Activated CD4-positive, CD25-positive, alpha-beta regulatory T cell (primary cell): Measurements from ENCODE around the gene CERS6.
"Not testable (repeated sequence)": the region's sequence is repeated elsewhere in the genome, so short reads cannot be mapped to it uniquely, and the experiment has no call there.

Experiments
- DNase-seq, 4 experiments: peaks; one replicate each; lab custom pipeline; 2025; lab: John Stamatoyannopoulos, UW

CERS6 gene, protein sequence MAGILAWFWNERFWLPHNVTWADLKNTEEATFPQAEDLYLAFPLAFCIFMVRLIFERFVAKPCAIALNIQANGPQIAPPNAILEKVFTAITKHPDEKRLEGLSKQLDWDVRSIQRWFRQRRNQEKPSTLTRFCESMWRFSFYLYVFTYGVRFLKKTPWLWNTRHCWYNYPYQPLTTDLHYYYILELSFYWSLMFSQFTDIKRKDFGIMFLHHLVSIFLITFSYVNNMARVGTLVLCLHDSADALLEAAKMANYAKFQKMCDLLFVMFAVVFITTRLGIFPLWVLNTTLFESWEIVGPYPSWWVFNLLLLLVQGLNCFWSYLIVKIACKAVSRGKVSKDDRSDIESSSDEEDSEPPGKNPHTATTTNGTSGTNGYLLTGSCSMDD

DNA sequence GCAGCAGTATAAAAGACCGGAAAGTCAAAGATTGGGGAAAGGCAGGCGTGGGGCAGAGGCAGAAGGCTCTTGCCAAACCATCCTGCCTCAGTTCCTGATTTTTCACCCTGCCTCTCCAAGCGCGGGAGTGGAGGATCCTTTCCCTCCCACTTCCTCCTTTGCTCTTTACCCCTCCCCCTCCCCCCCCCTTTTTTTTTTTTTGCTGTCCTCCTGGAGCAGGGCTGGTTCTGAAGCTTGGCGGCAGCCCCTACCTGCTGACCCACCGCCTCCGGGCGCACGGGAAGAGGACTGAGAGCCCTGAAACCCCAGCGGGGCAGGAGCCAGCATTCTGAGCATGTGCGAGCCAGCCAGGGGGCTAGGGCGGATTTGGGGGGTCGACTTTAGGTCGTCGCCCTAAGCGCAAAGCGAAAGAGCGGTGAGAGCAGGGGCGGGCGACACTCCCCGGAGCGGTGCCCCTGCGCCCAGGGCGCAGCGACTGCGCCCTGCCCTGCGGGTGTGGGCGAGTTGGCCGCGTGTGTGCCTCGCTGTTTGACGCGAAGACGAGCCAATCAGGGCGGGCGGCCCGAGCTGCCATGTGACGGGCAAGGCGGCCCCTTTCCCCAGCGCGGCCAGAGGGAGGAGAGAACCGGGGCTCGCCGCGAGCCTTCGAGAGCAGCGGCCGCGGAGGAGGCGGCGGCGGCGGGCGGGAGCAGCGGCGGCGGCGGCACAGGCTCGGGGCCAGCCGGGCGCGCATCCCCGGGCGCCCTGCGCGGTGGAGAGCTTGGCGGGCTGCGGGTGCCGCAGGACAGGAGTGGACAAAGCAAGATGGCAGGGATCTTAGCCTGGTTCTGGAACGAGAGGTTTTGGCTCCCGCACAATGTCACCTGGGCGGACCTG, at the start of gene CERS6:
Gene CERS6, plus strand, starts transcription at position 628 of the 876 bp plus-strand sequence. Its CDS starts 177 bp downstream, at position 805.
- DNase-seq, result peak; percentile 10 to 37 (median 26)

DNA sequence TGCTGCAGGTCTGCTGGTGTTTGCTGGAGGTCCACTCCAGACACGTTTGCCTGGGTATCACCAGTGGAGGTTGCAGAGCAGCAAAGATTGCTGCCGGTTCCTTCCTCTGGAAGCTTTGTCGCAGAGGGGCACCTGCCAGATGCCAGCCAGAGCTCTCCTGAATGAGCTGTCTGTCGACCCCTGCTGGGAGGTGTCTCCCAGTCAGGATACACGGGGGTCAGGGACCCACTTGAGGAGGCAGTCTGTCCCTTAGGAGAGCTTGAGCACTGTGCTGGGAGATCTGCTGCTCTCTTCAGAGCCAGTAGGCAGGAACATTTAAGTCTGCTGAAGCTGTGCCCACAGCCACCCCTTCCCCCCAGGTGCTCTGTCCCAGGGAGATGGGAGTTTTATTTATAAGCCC, 43.8 kb upstream of the CERS6 start:
- not testable (repeated sequence) for DNase-seq

DNA sequence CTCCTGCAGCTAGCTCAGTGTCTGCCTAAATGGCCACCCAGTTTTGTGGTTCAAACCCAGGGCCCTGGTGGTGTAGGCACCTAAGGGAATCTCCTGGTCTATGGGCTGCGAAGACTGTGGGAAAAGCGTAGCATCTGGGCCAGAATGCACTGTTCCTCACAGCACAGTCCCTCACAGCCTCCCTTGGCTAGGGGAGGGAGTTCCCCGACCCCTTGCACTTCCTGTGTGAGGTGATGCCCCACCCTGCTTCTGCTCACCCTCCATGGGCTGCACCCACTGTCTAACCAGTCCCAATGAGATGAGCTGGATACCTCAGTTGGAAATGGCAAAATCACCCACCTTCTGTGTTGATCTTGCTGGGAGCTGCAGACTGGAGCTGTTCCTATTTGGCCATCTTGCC, 43.0 kb upstream of the CERS6 start:
- not testable (repeated sequence) for DNase-seq

DNA sequence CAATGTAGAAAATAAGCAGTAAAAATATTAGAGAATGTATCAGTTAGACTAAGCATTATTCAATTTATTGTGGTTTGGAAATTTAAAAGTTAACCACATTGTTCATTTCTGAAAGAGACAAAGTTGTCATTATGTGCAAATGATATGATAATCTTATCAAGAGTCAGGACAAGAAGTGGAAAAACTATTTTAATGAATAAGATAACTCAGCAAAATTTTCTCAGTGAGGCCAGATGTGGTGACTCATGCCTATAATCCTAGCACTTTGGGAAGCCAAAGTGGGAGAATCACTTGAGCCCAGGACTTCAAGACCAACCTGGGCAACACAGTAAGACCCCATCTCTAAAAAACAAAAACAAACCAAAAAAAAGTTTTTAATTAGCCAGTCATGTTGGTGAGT, 39.5 kb upstream of the CERS6 start:
- DNase-seq, result no peak

DNA sequence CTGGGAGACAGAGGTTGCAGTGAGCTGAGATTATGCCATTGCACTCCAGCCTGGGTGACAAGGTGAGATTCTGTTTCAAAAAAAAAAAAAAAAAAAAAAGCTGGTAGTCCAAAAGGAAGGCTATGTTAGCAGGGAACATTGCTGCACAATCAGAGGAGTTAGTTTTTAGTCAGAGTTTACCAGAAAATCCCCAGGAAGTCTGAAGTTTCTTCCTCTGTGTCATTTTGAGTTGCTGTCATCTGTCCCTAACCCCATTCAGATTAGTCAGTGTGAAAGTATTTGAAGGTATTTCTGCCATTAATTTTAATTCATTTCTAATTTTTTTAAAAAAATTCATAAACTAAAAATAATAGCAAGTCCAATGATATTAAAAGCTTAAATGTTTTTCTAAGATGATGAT, 33.5 kb upstream of the CERS6 start:
- DNase-seq, result no peak

DNA sequence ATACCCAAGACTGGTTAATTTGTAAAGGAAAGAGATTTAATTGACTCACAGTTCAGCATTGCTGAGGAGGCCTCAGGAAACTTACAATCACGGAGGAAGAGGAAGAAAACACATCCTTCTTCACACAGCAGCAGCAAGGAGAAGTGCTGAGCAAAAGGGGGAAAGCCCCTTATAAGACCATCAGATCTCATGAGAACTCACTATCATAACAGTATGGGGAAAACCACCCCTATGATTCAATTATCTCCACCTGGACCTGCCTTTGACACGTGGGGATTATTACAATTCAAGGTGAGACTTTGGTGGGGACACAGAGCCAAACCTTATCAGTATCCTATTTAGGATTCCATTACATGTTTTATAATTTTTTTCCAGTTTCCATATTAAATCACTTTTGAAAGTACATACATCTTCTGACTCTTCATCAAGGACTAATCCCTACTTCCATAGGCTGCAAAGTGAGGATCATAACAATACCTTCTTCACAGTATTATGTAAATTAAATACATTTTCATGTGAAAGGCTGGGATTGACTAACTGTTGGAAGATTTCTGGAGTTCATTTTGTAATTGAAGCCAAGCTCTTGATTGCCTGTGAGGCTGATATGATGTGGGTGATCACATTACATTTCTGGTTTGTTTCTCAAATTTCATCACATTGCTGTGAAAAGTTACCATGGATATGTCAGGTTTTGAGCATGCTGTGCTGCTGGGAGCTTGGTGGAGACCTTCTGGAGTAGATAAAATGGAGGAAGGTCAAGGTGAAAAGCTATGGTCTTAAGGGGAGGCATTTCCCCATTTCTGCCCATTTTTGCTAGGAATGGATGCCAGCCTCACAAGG, 31.7 kb upstream of the CERS6 start:
- no peak for DNase-seq

DNA sequence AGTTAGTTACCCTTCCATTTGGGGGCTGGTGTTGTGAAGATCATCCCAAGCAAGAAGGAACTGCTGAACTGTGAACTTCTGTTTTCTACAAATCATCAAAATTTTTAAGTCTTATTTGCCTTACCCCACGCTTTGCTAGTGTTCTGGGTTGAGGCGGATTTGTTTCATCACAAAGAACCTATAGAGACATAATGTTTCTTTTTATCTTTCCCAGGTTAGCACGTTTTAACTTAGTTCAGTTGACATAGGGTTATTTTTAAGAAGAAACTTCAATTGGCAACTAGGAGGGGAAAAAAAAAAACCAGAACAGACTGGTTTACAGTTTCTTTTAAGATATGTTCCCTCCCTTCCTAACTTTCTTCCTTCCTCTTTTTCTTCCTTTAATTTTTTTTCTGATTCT, 31.1 kb upstream of the CERS6 start:
- DNase-seq, result no peak

DNA sequence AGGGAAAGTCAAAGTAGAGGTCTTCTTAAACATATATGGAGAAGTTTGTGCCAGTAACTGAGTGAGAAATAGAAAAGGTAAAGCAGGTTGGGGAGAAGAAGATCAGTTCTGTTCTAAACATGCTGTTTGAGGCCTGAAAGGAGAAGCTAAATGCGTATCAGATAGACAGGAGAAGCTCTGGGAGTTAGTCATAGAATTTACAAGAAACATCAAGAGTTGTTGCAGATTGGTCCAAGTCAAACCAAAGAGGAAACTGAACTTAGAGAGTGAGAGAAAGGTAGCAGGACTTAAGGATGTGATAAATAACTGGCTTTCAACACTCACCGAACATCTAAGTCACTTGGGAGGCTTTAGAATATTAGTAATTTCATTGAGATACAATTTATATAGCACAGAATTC, 29.2 kb upstream of the CERS6 start:
- DNase-seq, result no peak

DNA sequence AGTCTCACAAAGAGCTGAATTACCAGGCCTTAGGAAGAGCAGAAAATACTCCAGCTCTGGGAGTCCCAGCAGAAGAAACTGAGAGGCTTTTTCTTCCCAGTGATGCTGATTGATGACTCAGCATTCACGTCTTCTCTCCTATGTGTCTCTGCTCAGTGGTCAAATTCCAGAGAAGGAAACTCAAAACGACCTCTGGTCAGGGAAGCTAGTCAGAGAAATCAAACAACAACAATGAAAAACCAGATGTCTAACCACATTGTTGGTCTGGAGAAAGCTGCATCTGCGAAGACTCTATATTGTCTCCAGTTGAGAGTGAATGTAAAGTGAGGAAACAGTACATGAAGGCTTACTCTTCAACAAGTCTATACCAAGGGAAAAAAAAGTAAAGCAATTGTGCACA, 28.6 kb upstream of the CERS6 start:
- no peak for DNase-seq

DNA sequence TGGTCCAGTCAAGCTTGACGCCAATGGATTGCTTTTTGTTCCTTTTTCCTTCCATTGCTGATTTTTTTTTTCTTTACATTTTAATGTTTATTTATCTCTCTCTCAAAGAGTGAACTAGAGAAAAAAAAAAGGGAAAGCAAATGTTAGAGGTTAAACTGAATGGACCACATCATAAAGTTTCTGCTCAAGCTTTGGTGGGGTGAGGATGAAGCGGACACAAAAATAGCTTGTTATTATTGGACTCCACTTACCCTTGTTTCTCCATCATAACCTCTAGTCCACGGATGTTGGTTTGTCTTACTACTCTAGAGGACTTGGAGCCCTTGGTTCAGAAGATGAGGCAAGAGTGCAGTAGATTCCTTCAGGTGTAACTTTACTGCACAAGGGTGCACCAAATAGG, 27.6 kb upstream of the CERS6 start:
- DNase-seq, result no peak

DNA sequence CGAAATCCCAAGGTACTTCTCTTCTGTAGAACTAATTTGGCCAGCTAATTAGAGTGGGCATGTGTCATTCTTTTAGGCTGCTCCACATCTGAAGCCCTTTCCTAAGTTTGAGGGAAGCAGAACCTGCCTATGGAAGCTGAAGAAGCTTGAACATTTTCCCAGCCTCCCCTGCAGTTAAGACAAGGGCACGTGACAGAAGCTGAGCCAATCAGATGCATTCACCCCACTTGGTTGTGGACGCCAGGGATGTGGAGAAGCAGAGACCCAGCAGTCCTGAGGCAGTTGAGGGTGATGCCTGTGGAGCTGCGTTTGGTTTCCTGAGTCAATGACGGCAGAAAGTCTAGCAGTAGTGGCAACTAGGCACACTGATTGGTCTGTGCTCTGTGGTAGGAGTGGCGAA, 26.1 kb upstream of the CERS6 start:
- no peak for DNase-seq

DNA sequence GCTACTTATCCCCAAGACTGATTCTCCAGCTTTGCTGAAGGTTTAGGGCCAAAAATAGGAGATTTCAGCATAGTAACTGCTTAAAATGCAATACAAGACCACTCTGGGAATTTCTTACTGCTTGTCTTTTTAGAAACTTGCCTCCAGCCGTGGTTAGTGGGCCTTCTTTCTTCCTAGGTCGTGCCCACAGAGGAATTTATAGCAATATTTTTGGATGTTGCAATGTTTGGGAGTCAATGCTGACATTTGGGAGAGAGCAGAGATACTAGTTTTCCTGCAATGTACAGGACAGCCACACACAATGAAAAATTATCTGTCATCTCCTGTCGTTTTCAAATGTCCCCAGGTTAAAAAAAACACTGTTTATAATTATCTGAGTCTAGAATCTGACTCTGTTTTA, 25.6 kb upstream of the CERS6 start:
- DNase-seq, result no peak

DNA sequence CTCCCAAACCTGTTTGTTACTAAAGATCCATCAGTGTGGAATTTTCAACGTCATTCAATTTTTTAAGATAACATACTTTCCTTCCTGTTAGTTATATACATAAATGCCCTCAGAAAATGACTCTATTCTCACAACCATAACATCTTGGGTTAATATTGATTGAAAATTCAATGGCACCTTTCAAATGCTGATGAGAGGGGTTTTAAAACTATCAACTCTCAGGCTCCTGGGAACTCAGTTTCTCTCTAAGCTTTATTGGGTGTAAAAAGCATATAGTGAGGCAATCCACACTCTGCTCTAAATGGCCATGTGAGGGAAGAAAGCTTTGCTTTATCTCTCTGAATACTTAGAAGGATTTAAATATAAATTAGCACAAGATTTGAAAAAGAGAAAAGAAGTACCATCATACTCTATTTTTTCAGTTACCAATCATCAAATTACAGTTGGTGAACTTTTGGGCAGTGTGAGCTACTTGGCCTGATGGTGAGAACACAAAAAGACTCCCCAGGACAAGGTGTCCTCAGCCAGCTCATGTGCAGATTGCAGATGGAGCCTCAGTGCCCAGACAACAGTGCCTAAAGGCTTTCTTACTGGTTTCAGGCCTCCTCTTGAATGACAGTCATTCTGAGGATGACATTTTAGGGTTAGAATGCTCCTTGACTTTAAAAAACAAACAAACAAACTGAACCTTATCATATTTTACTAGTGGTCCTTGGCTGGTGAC, 24.6 kb upstream of the CERS6 start:
- DNase-seq, result no peak

DNA sequence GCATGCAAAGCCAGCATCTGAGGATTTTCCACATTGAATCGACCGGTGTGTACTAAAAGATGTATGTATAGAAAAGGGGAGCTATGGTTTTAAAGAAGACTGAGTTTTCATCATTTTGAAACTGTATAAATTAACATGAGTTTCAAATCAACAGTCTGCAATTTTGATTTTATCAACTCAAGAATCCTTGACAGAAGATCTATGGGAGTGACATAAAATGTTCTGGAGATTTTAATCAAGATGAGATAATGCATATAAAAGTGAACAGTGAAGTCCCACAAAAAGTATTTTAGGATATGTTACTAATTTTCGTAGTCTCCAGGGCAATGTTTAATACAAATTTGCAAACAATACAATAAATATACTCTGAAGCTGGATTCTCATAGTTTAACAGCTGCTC, 24.0 kb upstream of the CERS6 start:
- no peak for DNase-seq

DNA sequence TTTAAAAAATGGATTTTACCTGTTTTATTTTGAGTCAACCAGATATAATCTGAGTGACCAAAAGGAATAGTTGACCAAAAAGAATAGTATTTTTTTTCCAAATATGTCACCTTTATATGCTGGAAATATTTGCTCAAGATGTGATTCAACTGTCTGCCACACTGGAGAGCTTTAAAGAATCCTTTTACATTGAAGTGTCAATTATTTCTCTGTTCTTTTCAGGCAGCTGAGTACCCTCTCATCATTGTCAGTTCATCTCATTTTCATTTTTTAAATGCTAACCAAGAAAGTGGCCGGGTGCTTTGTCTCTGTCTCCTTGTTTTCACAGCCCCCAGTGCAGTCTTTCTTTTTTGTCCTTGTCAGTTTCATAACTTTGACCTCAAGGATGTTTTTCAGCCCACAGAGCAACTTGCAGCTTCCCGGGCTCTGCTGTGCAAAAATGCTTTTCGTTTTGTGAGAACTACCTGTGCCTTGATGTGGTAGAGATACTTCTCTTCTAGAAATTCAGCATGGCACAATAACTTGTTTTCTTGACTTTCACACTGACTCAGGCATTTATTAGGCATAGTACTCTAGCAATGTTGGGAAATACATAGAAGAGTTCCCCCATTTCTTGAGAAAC, 23.4 kb upstream of the CERS6 start:
- no peak for DNase-seq

DNA sequence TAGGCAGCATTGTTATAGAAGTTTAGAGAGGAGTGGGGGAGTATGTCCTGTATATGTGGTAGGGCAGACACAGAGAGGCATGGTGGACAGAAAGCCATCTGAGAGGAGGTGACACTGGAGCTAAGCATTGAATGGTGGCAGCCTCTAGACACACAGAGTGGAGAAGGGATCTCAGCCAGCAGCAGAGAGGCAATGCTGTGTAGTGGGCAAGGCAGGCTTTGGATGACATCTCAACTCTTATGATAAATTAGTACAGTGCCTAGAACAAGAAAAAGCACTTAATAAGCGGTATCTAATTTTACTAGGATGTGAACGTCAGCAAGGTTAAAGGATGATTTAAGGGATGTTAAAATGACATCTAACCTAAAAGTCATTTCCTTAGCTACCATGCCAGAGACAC, 22.5 kb upstream of the CERS6 start:
- no peak for DNase-seq

DNA sequence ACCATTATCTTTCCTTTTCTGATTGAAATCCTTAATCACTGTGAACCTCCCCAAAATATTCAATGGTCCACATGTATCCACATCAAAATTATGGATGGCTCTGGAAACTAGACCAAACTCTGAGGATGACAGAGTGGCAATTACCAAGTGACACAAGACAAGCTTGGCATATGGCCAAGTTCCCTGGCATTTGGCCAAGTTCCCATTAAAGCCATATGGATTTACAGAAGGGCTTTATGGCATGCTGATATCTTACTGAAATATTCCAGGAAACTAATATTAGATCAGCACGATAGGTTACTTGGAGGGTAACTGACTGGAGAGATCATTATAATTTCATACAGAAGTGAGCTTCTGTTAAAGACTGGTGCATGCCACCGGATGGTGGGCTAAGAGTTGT, 21.9 kb upstream of the CERS6 start:
- DNase-seq, result no peak

DNA sequence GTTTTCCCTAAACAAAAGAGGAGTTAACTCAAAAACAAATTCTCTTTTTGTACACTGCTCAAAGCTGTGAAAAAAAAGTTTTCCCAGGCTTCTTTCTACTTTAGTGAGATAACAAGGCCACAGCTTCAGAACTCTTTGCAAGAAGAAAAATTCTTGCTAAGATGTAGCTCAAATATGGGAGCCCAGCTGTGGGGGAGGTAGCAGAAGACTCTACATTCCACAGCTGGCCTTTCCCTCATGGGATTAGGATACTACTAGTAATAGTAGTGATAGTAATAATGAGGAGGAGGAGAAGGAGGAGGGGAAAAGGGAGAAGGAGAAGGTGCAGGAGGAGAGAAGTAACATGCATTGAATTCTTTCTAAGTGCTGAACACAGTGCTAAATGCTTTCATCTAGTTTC, 19.2 kb upstream of the CERS6 start:
- DNase-seq, result no peak

DNA sequence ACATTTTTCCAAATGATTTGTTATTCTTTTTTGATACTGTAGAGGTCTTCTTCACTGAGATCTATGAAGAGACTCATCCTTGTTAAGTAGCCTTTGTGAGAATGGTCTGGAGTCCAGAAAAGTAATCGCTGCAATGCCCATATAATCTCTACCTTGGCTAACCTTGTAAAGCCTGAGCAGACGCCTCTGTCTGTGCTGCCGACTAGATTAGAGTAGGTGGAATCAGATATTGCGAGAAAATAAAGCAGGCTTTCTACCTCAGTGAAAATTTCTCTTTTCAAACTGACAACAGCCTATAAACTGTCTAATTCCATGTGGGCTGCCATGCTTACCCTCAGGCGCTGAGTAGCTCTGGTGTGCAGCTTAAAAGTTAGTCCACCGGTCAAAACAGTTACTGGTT, 17.5 kb upstream of the CERS6 start:
- DNase-seq, result no peak

DNA sequence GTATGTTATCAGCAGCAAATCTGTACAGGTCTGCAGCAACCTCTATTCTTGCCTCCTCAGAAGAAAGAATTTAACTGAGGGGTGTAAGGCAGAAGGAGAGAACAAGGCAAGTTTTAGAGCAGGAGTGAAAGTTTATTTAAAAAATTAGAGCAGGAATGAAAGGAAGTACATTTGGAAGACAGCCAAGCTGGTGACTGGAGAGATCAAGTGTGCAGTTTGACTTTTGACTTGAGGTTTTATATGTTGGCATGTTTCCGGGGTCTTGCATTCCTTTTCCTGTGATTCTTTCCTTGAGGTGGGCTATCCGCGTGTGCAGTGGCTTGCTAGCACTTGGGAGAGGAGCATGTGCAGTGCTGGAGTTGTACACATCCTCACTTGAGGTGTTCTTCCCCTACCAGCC, 16.5 kb upstream of the CERS6 start:
- no peak for DNase-seq

DNA sequence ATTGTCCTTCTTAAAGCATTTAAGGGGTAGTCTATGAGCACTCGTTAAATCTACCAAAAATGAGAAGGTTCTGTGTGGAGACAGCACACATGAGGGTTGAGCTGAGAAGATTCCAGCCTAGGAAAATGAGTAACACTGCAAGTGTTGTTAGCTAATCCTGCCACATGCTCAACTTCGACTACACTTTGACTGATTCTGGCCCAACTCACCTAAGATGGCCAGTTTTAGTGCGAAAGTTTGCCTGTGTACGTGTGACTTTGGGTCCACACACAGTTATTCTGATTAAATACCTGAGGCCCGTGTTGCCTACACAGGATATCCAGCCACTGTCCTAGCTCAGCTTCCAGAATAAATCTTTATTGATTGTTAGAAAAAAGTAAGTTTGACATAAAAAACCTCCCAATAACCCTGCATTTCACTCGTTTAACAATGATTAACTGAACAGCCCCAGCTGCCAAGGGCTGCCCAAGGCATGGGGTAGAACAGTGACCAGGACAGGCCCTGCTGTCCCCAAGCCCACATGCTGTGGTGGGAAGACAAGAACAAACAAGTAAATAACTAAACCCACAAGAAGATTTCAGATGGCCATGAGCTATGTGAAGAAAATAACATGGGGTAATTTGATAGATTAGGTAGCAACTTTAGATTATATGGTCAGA, 14.7 kb upstream of the CERS6 start:
- DNase-seq, result no peak
